Measurements from ENCODE around the gene XPR1. TPM values are rescaled to one million over a fixed set of nuclear protein-coding genes. Genes with fewer than 3 reads are reported as not detected.
A peak's percentile ranks its signal among the peaks of the same experiment; 100 is the strongest.

The XPR1 gene
- total and polyA plus RNA-seq, 2 of the 8 experiments (the other 6 are each of a cell fraction or from before 2014, with no cell fraction given), result 28.6 to 43.9 TPM

GRCh38 chr1:180675586-180675985 lies 43.8 kb downstream of the XPR1 start:
- no peaks in the 10 kb centered on the region for H3K79me1 ChIP-seq (ENCODE audit: low read depth, low read length)
- no peak overlapping the region for H4K5ac ChIP-seq (ENCODE audit: insufficient read length, low read depth, low read length)
- peaks cover 0 to 3% of the 10 kb centered on the region in 2 experiments; a peak in 1 of 4 replicates for H3K9me3 ChIP-seq (ENCODE audit: insufficient read depth in 2 of 2, low read depth in 1 of 2, low read length in 1 of 2)
- H2AK5ac ChIP-seq (ENCODE audit: low read depth, low read length), result no peak overlapping the region
- no peak overlapping the region for H4K8ac ChIP-seq (ENCODE audit: extremely low read depth, insufficient read depth, low read length)
- H3K79me2 ChIP-seq (ENCODE audit: control insufficient read depth in 1 of 2, insufficient read depth in 2 of 2, low read length in 2 of 2), result peaks cover 3 to 35% of the 10 kb centered on the region in 2 experiments; a peak in 3 of 4 replicates
- H3K27me3 ChIP-seq (replicated peaks in 1 of 4; ENCODE audit: control insufficient read depth in 3 of 4, extremely low read depth in 1 of 4, insufficient read depth in 3 of 4, low read length in 3 of 4), result no peaks in the 10 kb centered on the region
- H3K4me1 ChIP-seq (replicated peaks in 1 of 4; ENCODE audit: control insufficient read depth in 3 of 4, insufficient read depth in 4 of 4, low read length in 3 of 4), result peaks cover 0 to 3% (median 0%) of the 10 kb centered on the region in 4 experiments; a peak in 2 of 7 replicates
- no peak overlapping the region for H3K14ac ChIP-seq (ENCODE audit: insufficient read length)
- H2BK20ac ChIP-seq (ENCODE audit: low read length), result no peak overlapping the region
- WGBS, 2 experiments (ENCODE audit: extremely low coverage in 1 of 2, insufficient coverage in 1 of 2, insufficient read length in 1 of 2, insufficient replicate concordance in 2 of 2, low coverage in 1 of 2, low lambda C conversion rate in 2 of 2, missing lambda C conversion rate in 1 of 2), result 78% methylated on average over 2 of the region's 2 CpGs; no CpG with 5 or more reads in 1 of the 2 experiments
- H3K9ac ChIP-seq (replicated peaks in 1 of 4; ENCODE audit: extremely low read depth in 1 of 4, low read depth in 3 of 4, low read length in 3 of 4), result no peak overlapping the region
- no peak overlapping the region for H3K27ac ChIP-seq (ENCODE audit: low read depth, low read length)
- H3K23ac ChIP-seq (ENCODE audit: insufficient read length), result no peak overlapping the region
- no peak overlapping the region for H2BK120ac ChIP-seq (replicated peaks; ENCODE audit: low read depth, low read length)
- H4K20me1 ChIP-seq (replicated peaks in 1 of 2; ENCODE audit: control insufficient read depth in 1 of 2, insufficient read depth in 2 of 2, low read length in 2 of 2), result peaks cover 0 to 3% of the 10 kb centered on the region in 2 experiments
- H3K36me3 ChIP-seq (ENCODE audit: control insufficient read depth in 2 of 4, insufficient read depth in 4 of 4, low read length in 3 of 4), result no peaks in the 10 kb centered on the region
- no peaks in the 10 kb centered on the region for H3K23me2 ChIP-seq (ENCODE audit: low read depth, low read length)
- H2AFZ ChIP-seq (ENCODE audit: low read length), result no peak overlapping the region
- no peak overlapping the region for H4K91ac ChIP-seq (replicated peaks; ENCODE audit: insufficient read length, low read length)
- ChIA-PET CTCF (ENCODE audit: partially characterized antibody) (no interaction called here), POLR2A (ENCODE audit: partially characterized antibody) (no interaction called here)
- no peak for DNase-seq (ENCODE audit: low read depth in 1 of 2, low spot score in 2 of 2)
- no peak overlapping the region for H3K18ac ChIP-seq (ENCODE audit: extremely low read depth, low read length)
- no peak for FAIRE-seq
- no peak overlapping the region for H2BK5ac ChIP-seq (ENCODE audit: low read depth, low read length)
- H3K4me2 ChIP-seq (ENCODE audit: insufficient read depth in 1 of 2, low read depth in 2 of 2, low read length in 2 of 2), result no peak overlapping the region
- TF ChIP-seq JUND (IDR thresholded peaks at IDR 0.05; ENCODE audit: low read length) (peak; percentile 45; the same call in 1 of the 2 replicates), NRF1 (IDR thresholded peaks at IDR 0.05; ENCODE audit: low read depth, low read length) (no peak)
- no peak overlapping the region for H3K56ac ChIP-seq (replicated peaks; ENCODE audit: insufficient read length, low read depth, low read length)
- H3K4me3 ChIP-seq (ENCODE audit: extremely low read depth in 1 of 4, insufficient read depth in 2 of 4, low read depth in 3 of 4, low read length in 4 of 4), result no peak overlapping the region
- no peak overlapping the region for H2BK12ac ChIP-seq (ENCODE audit: low read depth, low read length)
- H3K4ac ChIP-seq (replicated peaks; ENCODE audit: insufficient read length, low read depth, low read length), result no peak overlapping the region
- no peak overlapping the region for H2BK15ac ChIP-seq (ENCODE audit: low read length)

Data from H1 (cell line).